ENCODE data around the gene ZC3HAV1.

Gene ZC3HAV1

DNA sequence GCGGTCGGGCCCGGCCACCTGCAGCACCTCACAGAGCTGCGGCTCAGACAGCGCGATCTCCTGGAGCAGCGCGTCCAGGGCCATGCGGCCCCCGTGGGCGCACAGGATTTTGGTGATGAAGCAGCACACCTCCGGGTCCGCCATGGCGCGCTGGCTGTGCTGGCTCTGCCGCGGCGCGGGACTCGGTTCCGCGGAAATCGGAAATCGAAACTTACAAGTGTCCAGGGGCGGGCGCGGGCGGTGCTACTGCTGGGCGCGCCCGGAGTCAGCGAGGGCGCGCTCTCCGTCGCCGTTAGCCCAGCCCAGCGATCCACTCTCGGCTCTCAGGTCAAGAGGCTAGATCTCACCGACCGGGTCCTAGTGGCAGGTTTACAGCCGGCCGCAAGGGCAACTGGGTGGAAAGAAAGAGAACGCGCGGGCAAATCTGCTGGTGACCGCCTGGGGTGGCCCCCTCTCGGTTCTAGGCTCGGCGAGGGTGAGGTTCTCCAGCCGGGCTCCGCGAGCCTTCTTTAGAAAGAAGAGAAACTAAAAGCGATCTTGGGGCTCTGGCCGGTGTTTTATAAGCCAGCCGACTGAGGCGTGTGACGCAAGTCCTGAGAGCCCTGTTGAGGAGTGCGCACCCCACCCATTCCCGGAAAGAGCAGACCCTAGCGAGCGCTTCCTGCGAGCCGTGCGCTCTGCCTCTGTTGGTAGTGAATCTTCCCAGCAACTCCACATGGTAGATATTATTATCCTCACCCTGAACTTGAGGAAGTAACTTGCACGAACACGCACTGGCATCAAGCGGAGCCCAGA lies at the start of gene ZC3HAV1:
Gene ZC3HAV1 (minus strand): TSS at position 533 of the 795 bp plus-strand sequence. CDS start 389 bp downstream, at position 144.
- TF ChIP-seq MYC (IDR thresholded peaks at IDR 0.05; ENCODE audit: low read depth, low read length) (peak; percentile 92), POLR2A (IDR thresholded peaks at IDR 0.05; ENCODE audit: extremely low read depth, insufficient read length) (peak; percentile 99)
- TF ChIP-seq, protein P1, sequence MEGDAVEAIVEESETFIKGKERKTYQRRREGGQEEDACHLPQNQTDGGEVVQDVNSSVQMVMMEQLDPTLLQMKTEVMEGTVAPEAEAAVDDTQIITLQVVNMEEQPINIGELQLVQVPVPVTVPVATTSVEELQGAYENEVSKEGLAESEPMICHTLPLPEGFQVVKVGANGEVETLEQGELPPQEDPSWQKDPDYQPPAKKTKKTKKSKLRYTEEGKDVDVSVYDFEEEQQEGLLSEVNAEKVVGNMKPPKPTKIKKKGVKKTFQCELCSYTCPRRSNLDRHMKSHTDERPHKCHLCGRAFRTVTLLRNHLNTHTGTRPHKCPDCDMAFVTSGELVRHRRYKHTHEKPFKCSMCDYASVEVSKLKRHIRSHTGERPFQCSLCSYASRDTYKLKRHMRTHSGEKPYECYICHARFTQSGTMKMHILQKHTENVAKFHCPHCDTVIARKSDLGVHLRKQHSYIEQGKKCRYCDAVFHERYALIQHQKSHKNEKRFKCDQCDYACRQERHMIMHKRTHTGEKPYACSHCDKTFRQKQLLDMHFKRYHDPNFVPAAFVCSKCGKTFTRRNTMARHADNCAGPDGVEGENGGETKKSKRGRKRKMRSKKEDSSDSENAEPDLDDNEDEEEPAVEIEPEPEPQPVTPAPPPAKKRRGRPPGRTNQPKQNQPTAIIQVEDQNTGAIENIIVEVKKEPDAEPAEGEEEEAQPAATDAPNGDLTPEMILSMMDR (IDR thresholded peaks at IDR 0.05; ENCODE audit: low read depth, low read length) = no peak
- TF ChIP-seq, protein P2, sequence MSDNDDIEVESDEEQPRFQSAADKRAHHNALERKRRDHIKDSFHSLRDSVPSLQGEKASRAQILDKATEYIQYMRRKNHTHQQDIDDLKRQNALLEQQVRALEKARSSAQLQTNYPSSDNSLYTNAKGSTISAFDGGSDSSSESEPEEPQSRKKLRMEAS (IDR thresholded peaks at IDR 0.05; ENCODE audit: low read depth, low read length) = peak; percentile 83
- peak within 1 kb of the TSS; percentile 95 for H3K4me3 ChIP-seq (ENCODE audit: low read depth, low read length)
- peak; percentile 99 for DNase-seq (ENCODE audit: low read depth)

DNA sequence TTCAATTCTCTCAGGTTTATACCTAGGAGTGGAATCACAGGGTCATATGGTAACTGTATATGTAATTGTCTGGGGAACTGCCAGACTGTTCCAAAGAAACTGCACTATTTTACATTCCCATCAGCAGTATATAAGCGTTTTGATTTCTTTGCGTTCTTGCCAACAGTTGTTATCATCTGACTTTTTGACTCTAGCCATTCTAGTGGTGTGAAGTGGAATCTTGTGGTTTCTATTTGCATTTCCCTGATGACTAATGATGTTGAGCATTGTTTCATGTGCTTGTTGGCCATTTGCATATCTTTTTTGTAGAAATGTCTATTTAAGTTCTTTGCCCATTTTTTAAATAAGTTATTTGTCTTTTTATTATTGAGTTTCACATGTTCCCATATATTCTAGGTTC lies 44.3 kb upstream of the ZC3HAV1 start:
- peak; percentile 36 for DNase-seq (ENCODE audit: low read depth)
- H3K4me3 ChIP-seq (ENCODE audit: low read depth, low read length) = no peak overlapping the region
- TF ChIP-seq MYC (IDR thresholded peaks at IDR 0.05; ENCODE audit: low read depth, low read length) (no peak), POLR2A (IDR thresholded peaks at IDR 0.05; ENCODE audit: extremely low read depth, insufficient read length) (no peak)
- TF ChIP-seq, protein P1 (IDR thresholded peaks at IDR 0.05; ENCODE audit: low read depth, low read length) = no peak
- TF ChIP-seq, protein P2 (IDR thresholded peaks at IDR 0.05; ENCODE audit: low read depth, low read length) = no peak

DNA sequence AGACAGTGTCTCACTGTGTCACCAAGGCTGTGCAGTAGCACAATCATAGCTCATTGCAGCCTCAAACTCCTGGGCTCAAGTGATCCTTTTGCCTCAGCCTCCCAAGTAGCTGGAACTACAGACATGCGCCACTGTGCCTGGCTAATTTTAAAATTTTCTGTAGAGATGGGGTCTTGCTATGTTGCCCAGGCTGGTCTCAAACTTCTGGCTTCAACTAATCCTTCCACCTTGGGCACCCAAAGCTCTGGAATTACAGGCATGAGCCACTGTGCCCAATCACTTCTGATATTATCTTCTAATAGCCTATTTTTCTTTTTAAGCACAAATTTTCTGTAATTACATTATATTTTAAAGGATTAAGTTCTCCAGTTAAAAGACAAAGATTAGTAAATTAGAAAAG lies 42.6 kb upstream of the ZC3HAV1 start:
- no peak overlapping the region for H3K4me3 ChIP-seq (ENCODE audit: low read depth, low read length)
- no peak for DNase-seq (ENCODE audit: low read depth)
- no peak for TF ChIP-seq MYC (IDR thresholded peaks at IDR 0.05; ENCODE audit: low read depth, low read length)
- TF ChIP-seq, protein P2 (IDR thresholded peaks at IDR 0.05; ENCODE audit: low read depth, low read length) = no peak

DNA sequence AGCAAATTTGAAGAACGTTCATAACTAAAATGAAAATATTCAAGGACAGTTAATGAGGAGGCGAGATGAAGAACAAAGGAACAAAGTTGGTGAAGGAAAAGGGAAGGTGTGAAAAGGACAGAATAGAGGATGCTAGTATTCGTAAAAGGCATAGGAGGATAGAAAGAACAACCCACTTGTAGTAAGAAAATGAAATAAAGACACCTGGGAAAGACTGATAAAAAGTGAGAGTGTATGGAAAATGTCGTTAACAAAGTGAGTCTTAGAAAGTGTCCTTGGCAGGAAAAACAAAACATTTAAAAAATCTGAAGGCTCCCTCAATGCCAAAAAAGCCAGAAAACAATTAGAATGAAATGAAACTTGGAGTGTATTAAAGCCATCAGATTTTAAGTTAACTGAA lies 29.6 kb upstream of the ZC3HAV1 start:
- DNase-seq (ENCODE audit: low read depth) = no peak
- TF ChIP-seq POLR2A (IDR thresholded peaks at IDR 0.05; ENCODE audit: extremely low read depth, insufficient read length) (no peak), MYC (IDR thresholded peaks at IDR 0.05; ENCODE audit: low read depth, low read length) (no peak)
- TF ChIP-seq, protein P2 (IDR thresholded peaks at IDR 0.05; ENCODE audit: low read depth, low read length) = no peak
- TF ChIP-seq, protein P1 (IDR thresholded peaks at IDR 0.05; ENCODE audit: low read depth, low read length) = no peak
- H3K4me3 ChIP-seq (ENCODE audit: low read depth, low read length) = no peak overlapping the region

DNA sequence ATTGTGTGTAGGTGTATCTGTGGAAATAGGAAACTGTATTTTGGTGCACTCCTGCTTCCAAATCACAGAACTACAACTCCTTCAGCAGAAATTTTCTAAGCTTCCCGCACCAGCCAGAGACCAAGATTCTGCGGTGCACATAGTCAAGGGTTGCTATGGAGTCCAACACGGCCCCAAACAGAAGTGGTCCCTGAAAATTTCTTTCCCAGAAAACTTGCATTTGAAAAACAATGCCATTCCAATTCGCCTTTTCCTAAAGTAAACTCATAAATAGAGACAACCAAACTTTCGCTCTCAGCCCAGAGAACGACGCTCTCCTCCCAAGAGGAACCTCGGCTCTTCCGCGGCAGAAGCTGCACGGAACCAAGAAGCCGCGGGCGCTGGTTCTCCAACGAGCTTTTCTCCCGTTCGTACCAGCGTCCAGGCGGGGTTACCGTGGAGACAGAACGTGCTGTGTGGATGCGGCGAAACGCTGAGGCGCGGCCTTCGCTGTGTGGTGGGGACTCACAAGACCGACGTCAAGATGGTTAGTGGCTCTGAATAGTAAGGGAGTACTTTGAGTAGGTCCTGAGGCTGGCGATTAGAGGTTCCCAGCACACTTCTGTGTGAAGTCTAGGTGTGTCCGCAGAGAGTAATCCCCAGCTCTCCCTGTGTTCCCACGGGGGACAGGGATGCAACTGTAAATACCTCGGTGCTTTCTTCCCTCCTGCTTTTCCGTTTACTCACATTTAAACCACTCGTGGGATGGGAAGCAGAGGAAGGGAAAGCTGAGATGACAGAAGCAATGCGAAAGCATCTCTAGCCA lies 24.0 kb upstream of the ZC3HAV1 start:
- TF ChIP-seq MYC (IDR thresholded peaks at IDR 0.05; ENCODE audit: low read depth, low read length) (peak; percentile 93), POLR2A (IDR thresholded peaks at IDR 0.05; ENCODE audit: extremely low read depth, insufficient read length) (peak; percentile 56)
- TF ChIP-seq, protein P2 (IDR thresholded peaks at IDR 0.05; ENCODE audit: low read depth, low read length) = peak; percentile 95
- TF ChIP-seq, protein P1 (IDR thresholded peaks at IDR 0.05; ENCODE audit: low read depth, low read length) = no peak
- peak; percentile 97 for DNase-seq (ENCODE audit: low read depth)
- peak overlapping the region; percentile 83 for H3K4me3 ChIP-seq (ENCODE audit: low read depth, low read length)

Measured in NB4 (cell line).